ENCODE data around the gene PCDHB14.

DNA sequence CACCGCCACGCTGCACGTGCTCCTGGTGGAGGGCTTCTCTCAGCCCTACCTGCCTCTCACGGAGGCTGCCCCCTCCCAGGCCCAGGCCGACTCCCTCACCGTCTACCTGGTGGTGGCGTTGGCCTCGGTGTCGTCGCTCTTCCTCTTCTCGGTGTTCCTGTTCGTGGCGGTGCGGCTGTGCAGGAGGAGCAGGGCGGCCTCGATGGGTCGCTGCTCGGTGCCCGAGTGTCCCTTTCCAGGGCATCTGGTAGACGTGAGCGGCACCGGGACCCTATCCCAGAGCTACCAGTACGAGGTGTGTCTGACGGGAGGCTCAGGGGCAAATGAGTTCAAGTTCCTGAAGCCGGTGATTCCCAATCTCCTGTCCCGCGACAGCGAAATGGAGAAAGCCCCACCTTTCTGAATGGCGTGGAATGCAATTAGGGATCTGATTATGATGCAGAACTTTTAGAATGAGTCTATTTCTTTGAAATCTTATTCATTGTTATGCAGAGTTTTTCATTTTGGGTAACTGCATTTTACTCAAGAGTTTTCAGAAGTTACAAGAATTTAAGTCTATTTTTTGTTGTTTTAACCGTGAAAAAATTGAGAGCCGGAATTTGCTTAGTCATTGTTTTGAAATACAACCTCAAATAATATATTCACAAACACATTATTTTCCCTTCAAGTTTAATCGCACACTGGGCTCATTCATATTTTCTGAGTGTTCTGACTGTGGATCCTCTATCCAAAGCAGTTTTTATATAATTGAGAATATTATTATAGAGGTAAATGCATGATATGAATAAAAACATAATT, 13.6 kb downstream of the PCDHB14 start:
- TF ChIP-seq POLR2A (IDR thresholded peaks at IDR 0.05), result no peak
- TF ChIP-seq, protein P1, sequence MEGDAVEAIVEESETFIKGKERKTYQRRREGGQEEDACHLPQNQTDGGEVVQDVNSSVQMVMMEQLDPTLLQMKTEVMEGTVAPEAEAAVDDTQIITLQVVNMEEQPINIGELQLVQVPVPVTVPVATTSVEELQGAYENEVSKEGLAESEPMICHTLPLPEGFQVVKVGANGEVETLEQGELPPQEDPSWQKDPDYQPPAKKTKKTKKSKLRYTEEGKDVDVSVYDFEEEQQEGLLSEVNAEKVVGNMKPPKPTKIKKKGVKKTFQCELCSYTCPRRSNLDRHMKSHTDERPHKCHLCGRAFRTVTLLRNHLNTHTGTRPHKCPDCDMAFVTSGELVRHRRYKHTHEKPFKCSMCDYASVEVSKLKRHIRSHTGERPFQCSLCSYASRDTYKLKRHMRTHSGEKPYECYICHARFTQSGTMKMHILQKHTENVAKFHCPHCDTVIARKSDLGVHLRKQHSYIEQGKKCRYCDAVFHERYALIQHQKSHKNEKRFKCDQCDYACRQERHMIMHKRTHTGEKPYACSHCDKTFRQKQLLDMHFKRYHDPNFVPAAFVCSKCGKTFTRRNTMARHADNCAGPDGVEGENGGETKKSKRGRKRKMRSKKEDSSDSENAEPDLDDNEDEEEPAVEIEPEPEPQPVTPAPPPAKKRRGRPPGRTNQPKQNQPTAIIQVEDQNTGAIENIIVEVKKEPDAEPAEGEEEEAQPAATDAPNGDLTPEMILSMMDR (IDR thresholded peaks at IDR 0.05), result no peak
- no peak for TF ChIP-seq EP300 (IDR thresholded peaks at IDR 0.05)

All from tibial nerve (tissue), 4 donors.